SJSA1 (cell line): ENCODE data around the gene CDHR1. TPM values are rescaled to one million over a fixed set of nuclear protein-coding genes. Genes with fewer than 3 reads are reported as not detected.
"Not testable (repeated sequence)": the region's sequence is repeated elsewhere in the genome, so short reads cannot be mapped to it uniquely, and the experiment has no call there.

Experiments used
- DNase-seq, 2 experiments: peaks; one replicate each; pipeline ENCODE4 v3.0.0-alpha.2; 2015 to 2020; ENCODE audit warnings: low spot score in 2 of 2, low read depth in 1 of 2
- H3K27ac ChIP-seq: fragments of 250-450 bp; sonication (Bioruptor Pico); 2 replicates; pipeline ENCODE4 v1.5.1; 2020; ENCODE audit warnings: mild to moderate bottlenecking, moderate library complexity
- H3K27me3 ChIP-seq: fragments of 250-450 bp; sonication (Bioruptor Pico); replicated peaks from 2 replicates; pipeline ENCODE4 v1.5.1; 2020; ENCODE audit warnings: mild to moderate bottlenecking, moderate library complexity
- H3K36me3 ChIP-seq: fragments of 250-450 bp; sonication (Bioruptor Pico); 2 replicates; pipeline ENCODE4 v1.5.1; 2020; ENCODE audit warnings: mild to moderate bottlenecking
- H3K4me1 ChIP-seq: fragments of 250-450 bp; sonication (Bioruptor Pico); replicated peaks from 2 replicates; pipeline ENCODE4 v1.6.1; 2021; ENCODE audit warnings: mild to moderate bottlenecking
- H3K4me3 ChIP-seq: fragments of 250-450 bp; sonication (Bioruptor Pico); 2 replicates; pipeline ENCODE4 v1.5.1; 2020; ENCODE audit warnings: mild to moderate bottlenecking
- H3K9me3 ChIP-seq: fragments of 250-450 bp; sonication (Bioruptor Pico); replicated peaks from 2 replicates; pipeline ENCODE4 v1.5.1; 2020; ENCODE audit warnings: mild to moderate bottlenecking
- total RNA-seq: library from RNA; depleted of rRNA; stranded (reverse); fragments of >200 nt; shearing (Covaris generic); gene quantifications from 2 replicates; pipeline ENCODE4 v1.2.3, GENCODE V29; 2014; rRNA removed

Gene CDHR1
- total RNA-seq: 0.03 TPM in 1 of 2 replicates, not detected in the other

GRCh38 chr10:84194424-84195043 is at the start of gene CDHR1:
Gene CDHR1, plus strand, starts transcription at chr10:84194537. Its CDS starts 224 bp downstream, at chr10:84194761.
- Histone ChIP-seq H3K9me3 (no peaks in the 10 kb centered on the region), H3K36me3 (no peaks in the 10 kb centered on the region), H3K4me3 (peak within 1 kb of the TSS; percentile 10; the same call in 1 of the 2 replicates), H3K27me3 (peaks cover 51% of the 10 kb centered on the region), H3K4me1 (0 out of 2 replicates have a peak, but pooled peaks cover 8% of the 10 kb centered on the region), H3K27ac (no peak within 1 kb of the TSS)
- no peak for DNase-seq

- no peaks in the 10 kb centered on the region for H3K4me1 ChIP-seq
- no peaks in the 10 kb centered on the region for H3K9me3 ChIP-seq
- H3K27me3 ChIP-seq: no peaks in the 10 kb centered on the region
- DNase-seq: no peak
- no peak overlapping the region for H3K4me3 ChIP-seq
- no peak overlapping the region for H3K27ac ChIP-seq
- H3K36me3 ChIP-seq: peaks cover 85% of the 10 kb centered on the region
Observed at GRCh38 chr10:84147347-84147746, 47.0 kb upstream of the CDHR1 start.

GRCh38 chr10:84148006-84148597 is 46.2 kb upstream of the CDHR1 start:
- DNase-seq, H3K27me3 ChIP-seq, H3K4me1 ChIP-seq, H3K4me3 ChIP-seq, H3K9me3 ChIP-seq, H3K27ac ChIP-seq: not testable (repeated sequence)
- peaks cover 86% of the 10 kb centered on the region for H3K36me3 ChIP-seq

- Histone ChIP-seq H3K27me3 (no peaks in the 10 kb centered on the region), H3K4me1 (no peaks in the 10 kb centered on the region), H3K27ac (no peak overlapping the region), H3K36me3 (peaks cover 76% of the 10 kb centered on the region), H3K9me3 (no peaks in the 10 kb centered on the region), H3K4me3 (no peak overlapping the region)
- no peak for DNase-seq
Observed at GRCh38 chr10:84149854-84150253, 44.5 kb upstream of the CDHR1 start.

- no peak overlapping the region for H3K4me3 ChIP-seq
- no peak for DNase-seq
- H3K36me3 ChIP-seq: peaks cover 56% of the 10 kb centered on the region
Observed at GRCh38 chr10:84152769-84153168, 41.6 kb upstream of the CDHR1 start.

GRCh38 chr10:84155521-84155920 is 38.8 kb upstream of the CDHR1 start:
- no peak overlapping the region for H3K4me3 ChIP-seq
- no peak overlapping the region for H3K27ac ChIP-seq
- H3K27me3 ChIP-seq: peaks cover 4% of the 10 kb centered on the region; the same call in 1 of the 2 replicates
- no peak for DNase-seq
- H3K4me1 ChIP-seq: no peaks in the 10 kb centered on the region
- H3K36me3 ChIP-seq: peaks cover 34% of the 10 kb centered on the region
- no peaks in the 10 kb centered on the region for H3K9me3 ChIP-seq

More at GRCh38 chr10:84152769-84153168, 41.6 kb upstream of the CDHR1 start:
- Histone ChIP-seq H3K27me3 (no peaks in the 10 kb centered on the region), H3K4me1 (no peaks in the 10 kb centered on the region), H3K9me3 (no peaks in the 10 kb centered on the region), H3K27ac (no peak overlapping the region)

GRCh38 chr10:84156009-84156408 is 38.3 kb upstream of the CDHR1 start:
- H3K4me1 ChIP-seq: no peaks in the 10 kb centered on the region
- no peak overlapping the region for H3K4me3 ChIP-seq
- H3K9me3 ChIP-seq: no peaks in the 10 kb centered on the region
- peaks cover 29% of the 10 kb centered on the region for H3K36me3 ChIP-seq
- H3K27ac ChIP-seq: no peak overlapping the region
- DNase-seq: no peak
- H3K27me3 ChIP-seq: peaks cover 5% of the 10 kb centered on the region; the same call in 1 of the 2 replicates

GRCh38 chr10:84156768-84157167 is 37.6 kb upstream of the CDHR1 start:
- no peak for DNase-seq
- no peak overlapping the region for H3K4me3 ChIP-seq

GRCh38 chr10:84158061-84158460 is 36.3 kb upstream of the CDHR1 start:
- no peak overlapping the region for H3K27ac ChIP-seq
- DNase-seq: no peak
- no peaks in the 10 kb centered on the region for H3K9me3 ChIP-seq
- peaks cover 5% of the 10 kb centered on the region; the same call in 1 of the 2 replicates for H3K27me3 ChIP-seq
- peaks cover 11% of the 10 kb centered on the region for H3K36me3 ChIP-seq
- no peak overlapping the region for H3K4me3 ChIP-seq
- no peaks in the 10 kb centered on the region for H3K4me1 ChIP-seq

More at GRCh38 chr10:84156768-84157167, 37.6 kb upstream of the CDHR1 start:
- Histone ChIP-seq H3K36me3 (peaks cover 24% of the 10 kb centered on the region), H3K9me3 (no peaks in the 10 kb centered on the region), H3K27ac (no peak overlapping the region), H3K27me3 (peaks cover 5% of the 10 kb centered on the region; the same call in 1 of the 2 replicates), H3K4me1 (no peaks in the 10 kb centered on the region)

- H3K4me1 ChIP-seq: no peaks in the 10 kb centered on the region
- no peaks in the 10 kb centered on the region for H3K9me3 ChIP-seq
- H3K27me3 ChIP-seq: peaks cover 5% of the 10 kb centered on the region
- no peak overlapping the region for H3K27ac ChIP-seq
- H3K4me3 ChIP-seq: no peak overlapping the region
- no peak for DNase-seq
- peaks cover 8% of the 10 kb centered on the region for H3K36me3 ChIP-seq
Observed at GRCh38 chr10:84158550-84158949, 35.8 kb upstream of the CDHR1 start.

- Histone ChIP-seq H3K27me3 (peaks cover 5% of the 10 kb centered on the region), H3K27ac (no peak overlapping the region)
Observed at GRCh38 chr10:84159076-84159685, 35.2 kb upstream of the CDHR1 start.

GRCh38 chr10:84160663-84161362 is 33.5 kb upstream of the CDHR1 start:
- H3K27ac ChIP-seq: no peak overlapping the region

More at GRCh38 chr10:84159076-84159685, 35.2 kb upstream of the CDHR1 start:
- no peaks in the 10 kb centered on the region for H3K4me1 ChIP-seq
- H3K36me3 ChIP-seq: peaks cover 4% of the 10 kb centered on the region
- DNase-seq: no peak
- no peak overlapping the region for H3K4me3 ChIP-seq
- H3K9me3 ChIP-seq: no peaks in the 10 kb centered on the region

GRCh38 chr10:84163996-84164395 is 30.3 kb upstream of the CDHR1 start:
- Histone ChIP-seq H3K9me3 (no peaks in the 10 kb centered on the region), H3K27ac (no peak overlapping the region), H3K4me3 (no peak overlapping the region), H3K27me3 (peaks cover 5% of the 10 kb centered on the region), H3K36me3 (no peaks in the 10 kb centered on the region), H3K4me1 (no peaks in the 10 kb centered on the region)
- no peak for DNase-seq

More at GRCh38 chr10:84160663-84161362, 33.5 kb upstream of the CDHR1 start:
- no peaks in the 10 kb centered on the region for H3K9me3 ChIP-seq
- H3K36me3 ChIP-seq: no peaks in the 10 kb centered on the region
- DNase-seq: no peak
- H3K27me3 ChIP-seq: peaks cover 5% of the 10 kb centered on the region
- no peaks in the 10 kb centered on the region for H3K4me1 ChIP-seq
- no peak overlapping the region for H3K4me3 ChIP-seq
